Testis (tissue), 3 donors: ENCODE measurements around the gene RGS6. TPM values are rescaled to one million over a fixed set of nuclear protein-coding genes. Genes with fewer than 3 reads are reported as not detected.

Experiments used
- DNase-seq: peaks from one replicate; pipeline ENCODE4 v3.0.0-alpha.2; 2019
- H3K27ac ChIP-seq, 2 donors: fragments of 200-600 bp; sonication (generic); one replicate each; pipeline ENCODE4 v1.5.1; 2019
- H3K27me3 ChIP-seq: fragments of 200-600 bp; sonication (generic); one replicate; pipeline ENCODE4 v1.5.1; 2019
- H3K36me3 ChIP-seq: fragments of 200-600 bp; sonication (generic); one replicate; pipeline ENCODE4 v1.5.1; 2017; ENCODE audit warnings: low read depth; ENCODE audit errors: missing control alignments
- H3K4me1 ChIP-seq: fragments of 200-600 bp; sonication (generic); one replicate; pipeline ENCODE4 v1.5.1; 2019
- H3K4me3 ChIP-seq, 2 donors: fragments of 200-600 bp; sonication (generic); one replicate each; pipeline ENCODE4 v1.5.1; 2017 to 2019
- H3K9me3 ChIP-seq: fragments of 200-600 bp; sonication (generic); one replicate; pipeline ENCODE4 v1.5.1; 2017
- CTCF ChIP-seq, 3 experiments: fragments of 450-650 bp in 2 of 3; fragments of 200-600 bp in 1 of 3; sonication (generic) in 1 of 3; IDR thresholded peaks; one replicate each; pipeline ENCODE4 v1.5.1; 2016 to 2019; ENCODE audit warnings: antibody characterized with exemption in 3 of 3, mild to moderate bottlenecking in 2 of 3, moderate library complexity in 1 of 3
- POLR2A ChIP-seq: fragments of 450-650 bp; IDR thresholded peaks from one replicate; pipeline ENCODE4 v1.6.1; 2017; ENCODE audit warnings: antibody characterized with exemption, mild to moderate bottlenecking, moderate library complexity
- WGBS, 2 donors: methylation state at CpG; one replicate each; pipeline ENCODE4 v1.1.5; 2018; 5-methylcytosine and 5-hydroxymethylcytosine counted together
- intact Hi-C: fragments of 100-400 bp; cut with DNase I; formaldehyde crosslinking; loops from one replicate; pipeline ENCODE4 v1.15.1; 2023; ENCODE audit warnings: low total_unique reads
- polyA plus RNA-seq: library from polyadenylated mRNA; stranded (reverse); fragments of 350-450 nt; fragmentation: Illumina TruSeq; extraction: RNeasy Lipid Tissue Mini Kit (QIAGEN cat#74804); gene quantifications from one replicate; pipeline ENCODE4 v1.2.3, GENCODE V29; 2014; ENCODE audit warnings: low read depth, low replicate concordance; ENCODE audit not compliant: insufficient read depth
- total RNA-seq, 2 donors: library from RNA; depleted of rRNA; stranded (reverse); fragments of >200 nt; gene quantifications; one replicate each; pipeline ENCODE4 v1.2.3, GENCODE V29; 2016

The RGS6 gene
- total and polyA plus RNA-seq, 3 donors from 2014 or later = 6.3 to 21.3 (median 16.0) TPM

- intact Hi-C loops = no loop called here
- no peak for DNase-seq
- no peaks in the 10 kb centered on the region for H3K9me3 ChIP-seq
- no peak overlapping the region for H3K27ac ChIP-seq
- no peaks in the 10 kb centered on the region for H3K27me3 ChIP-seq
- H3K4me3 ChIP-seq = no peak overlapping the region
- TF ChIP-seq POLR2A (no peak), CTCF (IDR thresholded peaks at IDR 0.05) (no peak)
- peaks cover 24% of the 10 kb centered on the region for H3K4me1 ChIP-seq
- 55 to 71% methylated on average over 5 to 6 of the region's 6 CpGs for WGBS, 2 donors
- no peaks in the 10 kb centered on the region for H3K36me3 ChIP-seq
Measured at GRCh38 chr14:72528059-72528862, 596.0 kb downstream of the RGS6 start.

GRCh38 chr14:72528863-72529175 lies 596.6 kb downstream of the RGS6 start:
- Histone ChIP-seq H3K36me3 (no peaks in the 10 kb centered on the region), H3K4me3 (no peak overlapping the region), H3K27ac (no peak overlapping the region), H3K27me3 (no peaks in the 10 kb centered on the region), H3K4me1 (peaks cover 21% of the 10 kb centered on the region), H3K9me3 (no peaks in the 10 kb centered on the region)
- TF ChIP-seq CTCF (IDR thresholded peaks at IDR 0.05) (no peak), POLR2A (no peak)
- intact Hi-C loops = no loop called here
- 39 to 57% methylated on average over 2 of the region's 2 CpGs for WGBS, 2 donors
- DNase-seq = no peak

- intact Hi-C loops = no loop called here
- Histone ChIP-seq H3K27ac (no peak overlapping the region), H3K36me3 (no peaks in the 10 kb centered on the region), H3K4me1 (peaks cover 4% of the 10 kb centered on the region), H3K27me3 (no peaks in the 10 kb centered on the region), H3K4me3 (no peak overlapping the region), H3K9me3 (no peaks in the 10 kb centered on the region)
- TF ChIP-seq POLR2A (no peak), CTCF (IDR thresholded peaks at IDR 0.05) (no peak)
- WGBS, 2 donors = 92 to 98% methylated on average over 3 of the region's 3 CpGs
- no peak for DNase-seq
Measured at GRCh38 chr14:72532686-72533454, 600.6 kb downstream of the RGS6 start.

- Histone ChIP-seq H3K4me1 (no peaks in the 10 kb centered on the region), H3K4me3 (no peak overlapping the region), H3K27me3 (no peaks in the 10 kb centered on the region), H3K36me3 (no peaks in the 10 kb centered on the region), H3K9me3 (no peaks in the 10 kb centered on the region), H3K27ac (no peak overlapping the region)
- no peak for DNase-seq
- intact Hi-C loops = no loop called here
- 81 to 92% methylated on average over 1 of the region's 1 CpG for WGBS, 2 donors
- TF ChIP-seq CTCF (IDR thresholded peaks at IDR 0.05) (no peak), POLR2A (no peak)
Measured at GRCh38 chr14:72535485-72535884, 603.3 kb downstream of the RGS6 start.
